ENCODE data around the gene ZNF43.
"Not testable (repeated sequence)": the region's sequence is repeated elsewhere in the genome, so short reads cannot be mapped to it uniquely, and the experiment has no call there.

The ZNF43 gene

DNA sequence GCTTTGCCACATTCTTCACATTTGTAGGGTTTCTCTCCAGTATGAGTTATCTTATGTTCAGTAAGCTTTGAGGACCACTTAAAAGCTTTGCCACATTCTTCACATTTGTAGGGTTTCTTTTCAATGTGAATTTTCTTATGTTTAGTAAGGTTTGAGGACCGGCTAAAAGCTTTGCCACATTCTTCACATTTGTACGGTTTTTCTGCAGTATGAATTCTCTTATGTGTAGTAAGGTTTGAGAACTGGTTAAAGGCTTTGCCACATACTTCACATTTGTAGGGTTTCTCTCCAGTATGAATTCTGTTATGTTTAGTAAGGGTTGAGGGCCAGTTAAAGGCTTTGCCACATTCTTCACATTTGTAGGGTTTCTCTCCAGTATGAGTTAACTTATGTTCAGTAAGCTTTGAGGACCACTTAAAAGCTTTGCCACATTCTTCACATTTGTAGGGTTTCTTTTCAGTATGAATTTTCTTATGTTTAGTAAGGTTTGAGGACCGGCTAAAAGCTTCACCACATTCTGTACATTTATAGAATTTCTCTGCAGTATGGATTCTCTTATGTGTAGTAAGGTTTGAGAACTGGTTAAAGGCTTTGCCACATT lies 27.5 kb downstream of the ZNF43 start:
- DNase-seq (ENCODE audit: low spot score), result not testable (repeated sequence)

DNA sequence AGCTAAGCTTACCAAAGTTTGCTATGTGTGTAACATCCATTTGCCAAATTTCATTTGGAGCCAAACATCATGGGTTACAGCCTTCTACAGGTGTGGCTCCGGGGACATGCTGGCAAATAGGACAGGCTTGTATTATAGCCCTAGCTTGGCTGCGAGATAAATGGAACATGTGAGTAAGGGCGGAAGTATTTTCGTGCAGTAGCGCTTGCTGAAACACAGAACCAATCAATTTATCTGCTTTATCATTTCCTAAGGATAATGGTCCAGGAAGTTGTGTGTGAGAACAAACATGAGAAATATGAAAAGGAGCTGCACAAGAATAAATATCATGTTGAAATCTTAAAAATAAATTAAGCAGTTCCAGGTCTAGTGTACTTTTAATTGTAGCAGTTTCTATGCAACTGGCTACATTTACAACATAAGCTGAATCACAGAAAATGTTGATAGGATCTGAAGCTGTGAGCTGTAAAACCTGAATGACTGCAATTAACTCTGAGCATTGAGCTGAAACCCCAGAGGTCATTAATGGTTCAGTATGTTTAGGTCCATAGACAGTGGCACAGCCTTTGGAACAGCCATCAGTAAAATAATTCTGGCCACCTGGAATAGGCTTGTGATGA lies 46.4 kb downstream of the ZNF43 start:
- no peak for DNase-seq (ENCODE audit: low spot score)

- DNase-seq (ENCODE audit: low spot score), result no peak
These were observed 49.0 kb downstream of the ZNF43 start for GRCh38 chr19:21786936-21787335.

DNA sequence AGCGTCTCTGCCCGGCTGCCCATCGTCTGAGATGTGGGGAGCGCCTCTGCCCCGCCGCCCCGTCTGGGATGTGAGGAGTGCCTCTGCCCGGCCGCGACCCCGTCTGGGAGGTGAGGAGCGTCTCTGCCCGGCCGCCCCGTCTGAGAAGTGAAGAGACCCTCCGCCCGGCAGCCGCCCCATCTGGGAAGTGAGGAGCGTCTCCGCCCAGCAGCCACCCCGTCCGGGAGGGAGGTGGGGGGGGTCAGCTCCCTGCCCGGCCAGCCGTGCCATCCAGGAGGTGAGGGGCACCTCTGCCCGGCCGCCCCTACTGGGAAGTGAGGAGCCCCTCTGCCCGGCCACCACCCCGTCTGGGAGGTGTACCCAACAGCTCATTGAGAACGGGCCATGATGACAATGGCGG lies 60.2 kb downstream of the ZNF43 start:
- not testable (repeated sequence) for DNase-seq (ENCODE audit: low spot score)

DNA sequence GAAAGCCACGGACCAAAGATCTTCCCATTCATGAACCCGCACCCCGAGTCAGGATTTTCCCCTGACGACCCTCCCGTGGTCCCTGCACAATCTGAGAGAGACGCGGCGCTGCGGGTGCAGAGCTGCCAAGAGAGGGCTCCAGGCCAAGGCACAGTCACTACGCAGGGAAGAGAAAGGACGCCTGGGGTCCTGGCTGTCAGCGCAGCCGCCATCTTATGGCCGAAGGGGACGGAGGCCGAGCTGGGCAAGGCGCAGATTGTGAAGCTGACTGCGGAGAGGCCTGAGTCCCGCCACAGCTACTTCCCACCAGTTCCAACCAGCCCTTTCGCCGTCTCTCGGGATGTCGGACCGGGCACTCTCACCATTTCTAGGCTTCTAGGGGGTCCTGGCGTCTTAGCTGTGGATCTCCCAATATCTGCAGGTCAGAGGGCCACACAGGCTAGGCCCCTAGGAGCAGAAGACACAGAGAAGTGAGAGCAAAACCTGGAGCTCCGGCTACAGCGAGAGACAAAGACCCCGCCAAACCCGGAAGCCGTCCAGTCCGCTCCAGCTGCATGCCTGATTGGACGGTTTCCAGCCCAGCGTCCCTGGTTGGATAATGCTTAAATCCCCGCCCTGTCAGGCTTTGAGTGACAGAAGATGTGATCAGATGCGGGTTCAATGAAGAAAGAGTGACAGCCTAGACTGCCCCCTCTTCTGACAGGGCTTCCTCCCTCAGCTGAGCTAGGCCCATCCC lies 68.7 kb downstream of the ZNF43 start, which contains the start of gene ZNF100:
Gene ZNF100 (minus strand): TSS at position 515 of the 736 bp plus-strand sequence. CDS start 150 bp downstream, at position 365.
- peak; percentile 88 for DNase-seq (ENCODE audit: low spot score)

DNA sequence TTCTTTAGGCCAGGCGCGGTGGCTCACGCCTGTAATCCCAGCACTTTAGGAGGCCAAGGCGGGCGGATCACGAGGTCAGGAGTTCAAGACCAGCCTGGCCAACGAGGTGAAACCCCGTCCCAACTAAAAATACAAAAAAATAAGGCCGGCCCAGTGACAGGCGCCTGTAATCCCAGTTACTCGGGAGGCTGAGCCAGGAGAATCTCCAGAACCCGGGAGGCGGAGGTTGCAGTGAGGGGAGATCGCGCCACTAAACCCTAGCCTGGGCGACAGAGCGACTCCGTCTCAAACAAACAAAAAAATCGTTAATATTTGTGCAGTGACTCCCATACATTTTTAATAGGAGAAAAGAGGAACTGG lies 69.3 kb downstream of the ZNF43 start:
- not testable (repeated sequence) for DNase-seq (ENCODE audit: low spot score)

GRCh38 chr19:21765151-21765550 lies 70.8 kb downstream of the ZNF43 start:
- DNase-seq (ENCODE audit: low spot score), result no peak

DNA sequence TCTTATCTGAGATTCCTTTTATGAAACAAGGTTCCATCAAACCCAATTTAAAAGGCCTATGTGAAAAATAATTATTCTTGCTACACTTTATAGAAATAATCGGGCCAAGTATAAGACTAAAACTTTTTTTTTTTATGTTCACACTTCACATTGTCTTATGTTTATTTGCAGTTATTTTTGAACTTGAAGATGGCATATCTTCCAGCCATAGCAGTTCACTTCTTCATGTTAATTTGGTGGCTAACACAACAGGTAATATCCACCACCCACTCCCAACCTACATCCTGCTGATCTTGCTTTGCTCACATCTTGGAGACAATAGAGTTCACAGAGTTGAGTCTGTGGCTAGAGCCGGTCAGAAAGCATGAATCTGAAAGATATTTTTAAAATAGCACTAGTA lies 74.4 kb downstream of the ZNF43 start:
- not testable (repeated sequence) for DNase-seq (ENCODE audit: low spot score)

DNA sequence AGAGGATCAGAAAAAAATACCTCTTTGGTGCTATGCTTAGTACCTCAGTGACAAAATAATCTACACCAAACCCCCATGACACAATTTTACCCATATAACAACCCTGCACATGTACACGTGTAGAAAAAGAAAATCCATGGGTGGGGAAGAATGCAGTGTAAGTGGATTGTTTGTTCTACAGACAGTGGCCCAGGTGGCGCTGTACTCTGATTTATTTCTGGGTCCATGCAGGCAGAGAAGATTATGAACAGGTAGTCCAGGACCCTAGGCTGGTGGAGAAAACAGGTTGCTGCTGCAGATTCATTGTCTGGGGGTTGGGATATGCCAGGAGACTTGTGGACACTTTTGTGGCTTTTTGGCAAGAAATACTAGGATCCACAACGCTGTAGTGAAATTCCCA lies 77.7 kb downstream of the ZNF43 start:
- DNase-seq (ENCODE audit: low spot score), result no peak

GRCh38 chr19:21755555-21755954 lies 80.4 kb downstream of the ZNF43 start:
- DNase-seq (ENCODE audit: low spot score), result not testable (repeated sequence)

All from CD4-positive, alpha-beta T cell treated with Interleukin-6 at 100 ng/mL for 8 hours (primary cell).